Naive thymus-derived CD4-positive, alpha-beta T cell (primary cell): ENCODE measurements around the gene SYNDIG1. TPM values are rescaled to one million over a fixed set of nuclear protein-coding genes. Genes with fewer than 3 reads are reported as not detected.
"Not testable (repeated sequence)": the region's sequence is repeated elsewhere in the genome, so short reads cannot be mapped to it uniquely, and the experiment has no call there.

Source experiments
- ATAC-seq: fragments of 150-1000 bp; cut with Tn5 transposase; 2 replicates; pipeline ENCODE4 v1.10.0; 2021; ENCODE audit warnings: mild to moderate bottlenecking, moderate library complexity
- CTCF ChIA-PET: fragments of 350-600 bp; sonication (Branson Sonifier 250); formaldehyde crosslinking; loops from one replicate; lab custom pipeline; 2021; ENCODE audit warnings: antibody characterized with exemption; lab: Charles Lee
- POLR2A ChIA-PET: fragments of 350-600 bp; sonication (Branson Sonifier 250); formaldehyde crosslinking; loops from one replicate; lab custom pipeline; 2021; ENCODE audit warnings: antibody characterized with exemption, inconsistent platforms; lab: Charles Lee
- DNase-seq, 9 donors: peaks; one replicate each; pipeline versions ENCODE4 v3.0.0 to v3.0.0-alpha.2; 2020 to 2022; ENCODE audit warnings: mixed read lengths in 1 of 9
- H3K27ac ChIP-seq: one replicate; pipeline ENCODE4 v1.7.0; 2013; ENCODE audit warnings: mild to moderate bottlenecking, low read depth, low read length, moderate library complexity
- H3K27me3 ChIP-seq, 2 donors: one replicate each; pipeline ENCODE4 v1.7.0; 2013; ENCODE audit warnings: low read length in 2 of 2, mild to moderate bottlenecking in 2 of 2, moderate library complexity in 2 of 2; ENCODE audit not compliant: control insufficient read depth in 2 of 2, insufficient read depth in 2 of 2
- H3K36me3 ChIP-seq, 3 experiments: 1 replicate in 2 of 3; 2 replicates in 1 of 3; pipeline ENCODE4 v1.7.0; 2013; ENCODE audit warnings: low read length in 3 of 3, mild to moderate bottlenecking in 3 of 3, moderate library complexity in 1 of 3; ENCODE audit not compliant: insufficient read depth in 3 of 3, control insufficient read depth in 2 of 3
- H3K4me1 ChIP-seq, 2 donors: one replicate each; pipeline ENCODE4 v1.7.0; 2013; ENCODE audit warnings: low read length in 2 of 2, mild to moderate bottlenecking in 2 of 2, moderate library complexity in 1 of 2; ENCODE audit not compliant: control insufficient read depth in 2 of 2, insufficient read depth in 2 of 2
- H3K4me3 ChIP-seq: 2 replicates; pipeline ENCODE4 v1.7.0; 2013; ENCODE audit warnings: mild to moderate bottlenecking, low read length
- H3K9me3 ChIP-seq, 3 experiments: 1 replicate in 2 of 3; 2 replicates in 1 of 3; pipeline ENCODE4 v1.7.0; 2013; ENCODE audit warnings: low read length in 3 of 3; ENCODE audit not compliant: control insufficient read depth in 2 of 3
- H3K27ac Mint-ChIP-seq, 9 donors: one replicate each; pipeline ENCODE4 v1.8.0; 2020 to 2022; ENCODE audit warnings: mixed read lengths in 9 of 9, mild to moderate bottlenecking in 8 of 9, moderate library complexity in 5 of 9, inconsistent platforms in 2 of 9
- H3K27me3 Mint-ChIP-seq, 5 donors: one replicate each; pipeline ENCODE4 v1.8.0; 2021 to 2022; ENCODE audit warnings: mixed read lengths in 5 of 5, mild to moderate bottlenecking in 1 of 5
- H3K36me3 Mint-ChIP-seq, 5 donors: one replicate each; pipeline ENCODE4 v1.8.0; 2020 to 2022; ENCODE audit warnings: mixed read lengths in 5 of 5, mild to moderate bottlenecking in 3 of 5, inconsistent platforms in 1 of 5
- H3K4me1 Mint-ChIP-seq, 7 donors: one replicate each; pipeline ENCODE4 v1.8.0; 2020 to 2022; ENCODE audit warnings: mixed read lengths in 7 of 7, mild to moderate bottlenecking in 3 of 7, inconsistent platforms in 1 of 7
- H3K4me3 Mint-ChIP-seq, 10 donors: one replicate each; pipeline ENCODE4 v1.8.0; 2020 to 2022; ENCODE audit warnings: mild to moderate bottlenecking in 10 of 10, mixed read lengths in 10 of 10, moderate library complexity in 6 of 10, inconsistent platforms in 2 of 10
- H3K9me3 Mint-ChIP-seq, 11 donors: one replicate each; pipeline ENCODE4 v1.8.0; 2020 to 2022; ENCODE audit warnings: mixed read lengths in 11 of 11, mild to moderate bottlenecking in 4 of 11, inconsistent platforms in 1 of 11, moderate library complexity in 1 of 11
- intact Hi-C, 2 donors: fragments of 100-400 bp; cut with micrococcal nuclease; formaldehyde crosslinking; loops; one replicate each; pipeline ENCODE4 v1.15.1; 2023
- polyA plus RNA-seq, 2 donors: library from polyadenylated mRNA; unstranded; fragments of 300-500 nt; fragmentation: Illumina TruSeq; gene quantifications; one replicate each; pipeline ENCODE4 v1.2.3, GENCODE V29; 2021
- total RNA-seq, 6 experiments: library from RNA in 5 of 6; stranded (reverse) in 5 of 6; gene quantifications; 1 replicate in 5 of 6; 2 replicates in 1 of 6; pipeline ENCODE4 v1.2.3 and lab custom pipeline; 2021 to 2026

Gene SYNDIG1
- total and polyA plus RNA-seq, 7 experiments from 2014 or later, result not detected

DNA sequence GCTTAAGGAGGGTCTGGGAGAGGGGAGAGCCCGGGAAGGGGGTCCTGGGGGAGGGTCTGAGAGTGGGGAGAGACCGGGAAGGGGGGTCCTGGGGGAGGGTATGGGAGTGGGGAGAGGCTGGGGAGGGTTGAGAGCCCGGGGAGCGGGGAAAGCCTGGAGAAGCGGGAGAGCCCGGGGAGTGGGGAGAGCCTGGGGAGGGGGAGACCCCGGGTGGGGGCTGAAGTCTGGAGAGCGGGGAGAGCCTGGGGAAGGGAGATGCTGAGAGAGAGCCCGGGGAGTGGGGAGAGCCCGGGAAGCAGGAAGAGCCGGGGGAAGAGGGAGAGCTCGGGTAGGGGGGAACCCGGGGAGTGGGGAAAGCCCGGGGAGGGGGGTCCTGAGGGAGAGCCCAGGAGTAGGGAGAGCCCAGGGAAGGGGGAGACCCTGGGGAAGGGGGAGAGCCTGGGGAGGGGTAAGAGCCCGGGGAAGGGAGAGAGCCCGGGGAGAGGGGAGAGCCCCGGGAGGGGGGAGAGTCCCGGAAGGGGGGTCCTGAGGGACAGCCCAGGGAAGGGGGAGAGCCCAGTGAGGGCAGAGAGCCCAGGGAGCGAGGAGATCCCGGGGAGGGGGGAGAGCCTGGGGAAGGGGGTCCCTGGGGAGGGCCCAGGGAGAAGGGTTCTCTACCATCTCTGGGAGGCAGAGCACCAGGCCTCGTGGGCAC lies 148.5 kb downstream of the SYNDIG1 start:
- ChIA-PET POLR2A (no interaction called here), CTCF (no interaction called here)
- intact Hi-C loops, result no loop called here
- no peaks in the 10 kb centered on the region for H3K9me3 ChIP-seq
- H3K27ac ChIP-seq, result no peak overlapping the region
- H3K9me3 Mint-ChIP-seq, result no peaks in the 10 kb centered on the region
- no peaks in the 10 kb centered on the region for H3K27me3 ChIP-seq
- no peaks in the 10 kb centered on the region for H3K36me3 ChIP-seq
- no peak for ATAC-seq
- H3K27me3 Mint-ChIP-seq, result peaks cover 11 to 19% (median 17%) of the 10 kb centered on the region in 5 donors
- H3K4me3 Mint-ChIP-seq, result no peak overlapping the region
- H3K36me3 Mint-ChIP-seq, result no peaks in the 10 kb centered on the region
- H3K4me1 ChIP-seq, result no peaks in the 10 kb centered on the region
- no peak overlapping the region for H3K4me3 ChIP-seq
- DNase-seq, result no peak
- no peaks in the 10 kb centered on the region for H3K4me1 Mint-ChIP-seq
- H3K27ac Mint-ChIP-seq, result no peak overlapping the region

DNA sequence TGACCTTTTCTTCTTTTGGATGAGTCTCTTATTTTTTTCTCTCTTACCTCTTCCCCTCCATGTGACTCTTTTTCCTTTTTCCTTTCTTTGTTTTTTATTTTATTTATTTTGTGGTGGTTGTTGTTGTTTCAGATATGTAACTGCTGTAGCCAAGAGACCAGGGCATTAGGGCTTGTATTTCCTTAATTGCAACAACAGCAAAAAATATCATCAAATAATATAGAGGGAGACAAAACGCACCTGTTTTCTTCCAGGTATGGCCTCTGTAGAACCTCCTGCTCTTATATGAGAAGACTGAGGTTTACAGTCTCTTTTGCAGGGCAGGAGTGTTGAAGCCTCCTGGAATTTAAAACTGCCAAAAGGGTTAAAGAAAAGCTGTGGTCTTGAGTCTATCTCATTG lies 149.3 kb downstream of the SYNDIG1 start:
- H3K4me3 Mint-ChIP-seq, result no peak overlapping the region
- Histone ChIP-seq H3K9me3 (no peaks in the 10 kb centered on the region), H3K36me3 (no peaks in the 10 kb centered on the region), H3K27me3 (no peaks in the 10 kb centered on the region), H3K4me3 (no peak overlapping the region), H3K4me1 (no peaks in the 10 kb centered on the region), H3K27ac (no peak overlapping the region)
- no peak overlapping the region for H3K27ac Mint-ChIP-seq
- no peaks in the 10 kb centered on the region for H3K36me3 Mint-ChIP-seq
- ATAC-seq, result no peak
- POLR2A ChIA-PET, result no interaction called here
- CTCF ChIA-PET, result no interaction called here
- no peak for DNase-seq
- intact Hi-C loops, result no loop called here
- no peaks in the 10 kb centered on the region for H3K9me3 Mint-ChIP-seq
- no peaks in the 10 kb centered on the region for H3K4me1 Mint-ChIP-seq
- H3K27me3 Mint-ChIP-seq, result peaks cover 11 to 17% (median 16%) of the 10 kb centered on the region in 5 donors

DNA sequence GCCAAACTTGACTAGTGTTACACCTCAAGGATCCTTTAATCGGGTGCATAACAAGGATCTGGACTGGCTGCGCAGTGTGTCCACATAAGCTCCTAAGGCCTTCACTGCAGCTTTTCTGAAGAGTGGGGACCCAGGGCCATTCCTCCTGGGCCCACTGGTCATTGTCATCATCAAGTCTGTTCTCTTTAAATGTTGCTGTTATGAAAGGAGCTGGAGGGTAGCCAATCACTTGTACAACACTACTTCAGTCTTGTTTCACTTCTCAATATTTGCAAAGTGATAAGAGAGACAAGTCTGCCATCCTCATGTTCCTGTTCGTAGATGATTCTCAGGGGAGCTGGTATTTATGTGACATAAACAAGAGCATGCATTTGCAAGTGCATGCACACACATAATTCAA lies 149.8 kb downstream of the SYNDIG1 start:
- H3K27me3 Mint-ChIP-seq, result peaks cover 11 to 16% (median 12%) of the 10 kb centered on the region in 5 donors

DNA sequence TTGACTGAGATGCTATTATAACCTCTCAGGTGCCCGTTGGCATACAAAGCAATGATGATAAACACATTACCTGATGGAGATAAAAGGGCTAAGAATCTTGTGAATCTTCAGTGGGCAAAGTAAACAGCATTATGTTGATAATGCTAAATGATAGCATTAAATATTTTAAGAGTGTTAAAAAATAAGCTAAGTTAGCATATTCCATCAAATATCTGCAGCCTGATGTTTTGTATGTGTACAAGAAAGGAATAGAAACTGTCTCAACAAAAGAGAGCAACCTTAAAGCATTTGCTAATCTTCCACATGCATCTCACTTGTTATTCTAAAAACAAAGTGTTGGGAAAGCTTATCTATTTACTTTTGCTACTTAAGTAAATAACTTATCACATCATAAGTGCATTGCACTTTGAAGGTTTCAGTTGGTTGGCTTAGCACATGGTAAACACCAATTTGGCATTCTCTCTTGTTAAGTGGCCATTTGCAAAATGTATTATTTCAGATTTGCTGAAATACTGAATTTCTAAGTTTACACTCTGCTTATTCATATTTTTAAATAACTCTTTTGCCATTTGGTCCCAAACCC lies 151.6 kb downstream of the SYNDIG1 start:
- H3K27ac ChIP-seq, result no peak overlapping the region
- Mint-ChIP-seq H3K36me3 (peaks cover 0 to 3% (median 0%) of the 10 kb centered on the region in 5 donors), H3K4me1 (no peaks in the 10 kb centered on the region), H3K9me3 (peaks cover 0 to 3% (median 0%) of the 10 kb centered on the region in 11 donors), H3K27me3 (peaks cover 11 to 16% (median 12%) of the 10 kb centered on the region in 5 donors), H3K4me3 (no peak overlapping the region), H3K27ac (no peak overlapping the region)
- ATAC-seq (no peak), DNase-seq (no peak)
- CTCF ChIA-PET, result no interaction called here
- H3K36me3 ChIP-seq, result no peaks in the 10 kb centered on the region
- H3K27me3 ChIP-seq, result no peaks in the 10 kb centered on the region
- POLR2A ChIA-PET, result no interaction called here
- H3K9me3 ChIP-seq, result no peaks in the 10 kb centered on the region
- intact Hi-C loops, result no loop called here
- no peak overlapping the region for H3K4me3 ChIP-seq
- H3K4me1 ChIP-seq, result no peaks in the 10 kb centered on the region

More for the DNA sequence above, 149.8 kb downstream of the SYNDIG1 start:
- intact Hi-C loops, result no loop called here
- Histone ChIP-seq H3K4me1 (no peaks in the 10 kb centered on the region), H3K9me3 (no peaks in the 10 kb centered on the region), H3K27me3 (no peaks in the 10 kb centered on the region), H3K27ac (no peak overlapping the region), H3K4me3 (no peak overlapping the region), H3K36me3 (no peaks in the 10 kb centered on the region)
- DNase-seq (no peak), ATAC-seq (no peak)
- Mint-ChIP-seq H3K4me1 (no peaks in the 10 kb centered on the region), H3K27ac (no peak overlapping the region), H3K4me3 (no peak overlapping the region), H3K9me3 (no peaks in the 10 kb centered on the region), H3K36me3 (no peaks in the 10 kb centered on the region)
- ChIA-PET POLR2A (no interaction called here), CTCF (no interaction called here)

DNA sequence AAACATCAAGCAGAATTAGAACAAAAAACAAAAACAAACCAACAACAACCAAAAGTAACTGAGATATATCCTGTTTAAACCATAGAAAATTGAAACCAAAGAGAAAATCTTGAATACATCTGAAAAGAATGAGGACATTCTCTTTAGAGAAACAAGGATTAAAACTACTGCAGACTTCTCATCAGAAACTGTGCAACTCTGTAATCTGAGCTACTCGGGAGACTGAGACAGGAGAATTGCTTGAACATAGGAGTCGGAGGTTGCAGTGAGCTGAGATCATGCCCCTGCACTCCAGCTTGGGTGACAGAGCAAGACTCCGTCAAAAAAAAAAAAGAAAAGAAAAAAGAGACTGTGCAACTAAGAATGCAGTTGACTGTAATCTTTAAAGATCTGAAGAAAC lies 153.4 kb downstream of the SYNDIG1 start:
- Mint-ChIP-seq H3K4me1 (peaks cover 0 to 4% (median 2%) of the 10 kb centered on the region in 7 donors), H3K36me3 (peaks cover 0 to 3% (median 0%) of the 10 kb centered on the region in 5 donors), H3K4me3 (no peak overlapping the region), H3K27me3 (peaks cover 5 to 15% (median 7%) of the 10 kb centered on the region in 5 donors), H3K9me3 (peaks cover 0 to 3% (median 0%) of the 10 kb centered on the region in 11 donors), H3K27ac (no peak overlapping the region)
- ChIA-PET POLR2A (no interaction called here), CTCF (no interaction called here)
- Histone ChIP-seq H3K27ac (no peak overlapping the region), H3K4me1 (no peaks in the 10 kb centered on the region), H3K4me3 (no peak overlapping the region), H3K36me3 (no peaks in the 10 kb centered on the region), H3K27me3 (no peaks in the 10 kb centered on the region), H3K9me3 (no peaks in the 10 kb centered on the region)
- intact Hi-C loops, result no loop called here
- ATAC-seq, result no peak
- no peak for DNase-seq

DNA sequence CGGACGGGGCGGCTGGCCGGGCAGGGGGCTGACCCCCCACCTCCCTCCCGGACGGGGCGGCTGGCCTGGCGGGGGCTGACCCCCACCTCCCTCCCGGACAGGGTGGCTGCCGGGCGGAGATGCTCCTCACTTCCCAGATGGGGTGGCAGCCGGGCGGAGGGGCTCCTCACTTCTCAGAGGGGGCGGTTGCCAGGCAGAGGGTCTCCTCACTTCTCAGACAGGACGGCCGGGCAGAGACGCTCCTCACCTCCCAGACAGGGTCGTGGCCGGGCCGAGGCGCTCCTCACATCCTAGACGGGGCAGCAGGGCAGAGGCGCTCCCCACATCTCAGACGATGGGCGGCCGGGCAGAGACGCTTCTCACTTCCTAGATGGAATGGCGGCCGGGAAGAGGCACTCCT lies 156.7 kb downstream of the SYNDIG1 start:
- H3K36me3 ChIP-seq, H3K36me3 Mint-ChIP-seq, H3K27ac ChIP-seq, ATAC-seq, H3K4me3 Mint-ChIP-seq, H3K9me3 ChIP-seq, DNase-seq, CTCF ChIA-PET, H3K9me3 Mint-ChIP-seq, H3K4me3 ChIP-seq, POLR2A ChIA-PET, intact Hi-C loops, H3K4me1 ChIP-seq, H3K27ac Mint-ChIP-seq, H3K27me3 Mint-ChIP-seq, H3K27me3 ChIP-seq: not testable (repeated sequence)
- peaks cover 8 to 24% (median 20%) of the 10 kb centered on the region in 7 donors for H3K4me1 Mint-ChIP-seq

DNA sequence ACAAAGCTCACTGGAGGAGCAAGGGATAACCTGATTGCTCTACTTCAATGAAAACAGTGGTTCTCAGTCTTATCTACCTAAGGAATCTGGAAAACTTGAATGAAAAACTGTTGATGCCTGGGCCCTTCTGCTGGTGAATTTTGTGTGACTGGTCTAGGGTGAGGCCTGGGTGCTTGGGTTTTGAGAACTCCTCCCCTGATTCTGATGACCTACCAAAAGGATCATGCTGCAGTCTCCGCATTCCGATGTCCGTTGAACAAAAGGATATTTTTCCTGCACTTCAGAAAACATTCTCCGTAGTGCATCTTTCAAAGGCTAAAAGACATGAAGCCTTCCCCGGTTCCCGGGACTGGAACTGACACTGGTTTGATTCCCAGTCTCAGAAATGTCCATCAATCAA lies 157.9 kb downstream of the SYNDIG1 start:
- H3K9me3 ChIP-seq, result no peaks in the 10 kb centered on the region
- Mint-ChIP-seq H3K27ac (no peak overlapping the region), H3K4me3 (no peak overlapping the region), H3K27me3 (peaks cover 0 to 8% (median 0%) of the 10 kb centered on the region in 5 donors), H3K36me3 (peaks cover 0 to 3% (median 0%) of the 10 kb centered on the region in 5 donors), H3K4me1 (peaks cover 8 to 24% (median 20%) of the 10 kb centered on the region in 7 donors), H3K9me3 (peaks cover 0 to 3% (median 0%) of the 10 kb centered on the region in 11 donors)
- H3K4me3 ChIP-seq, result no peak overlapping the region
- no peak overlapping the region for H3K27ac ChIP-seq
- ChIA-PET CTCF (no interaction called here), POLR2A (no interaction called here)
- H3K36me3 ChIP-seq, result no peaks in the 10 kb centered on the region
- intact Hi-C loops, result no loop called here
- no peaks in the 10 kb centered on the region for H3K27me3 ChIP-seq
- DNase-seq (no peak), ATAC-seq (no peak)
- H3K4me1 ChIP-seq, result no peaks in the 10 kb centered on the region
